ENCODE data around the gene RAD51B.
A peak's percentile ranks its signal among the peaks of the same experiment; 100 is the strongest.

The RAD51B gene

DNA sequence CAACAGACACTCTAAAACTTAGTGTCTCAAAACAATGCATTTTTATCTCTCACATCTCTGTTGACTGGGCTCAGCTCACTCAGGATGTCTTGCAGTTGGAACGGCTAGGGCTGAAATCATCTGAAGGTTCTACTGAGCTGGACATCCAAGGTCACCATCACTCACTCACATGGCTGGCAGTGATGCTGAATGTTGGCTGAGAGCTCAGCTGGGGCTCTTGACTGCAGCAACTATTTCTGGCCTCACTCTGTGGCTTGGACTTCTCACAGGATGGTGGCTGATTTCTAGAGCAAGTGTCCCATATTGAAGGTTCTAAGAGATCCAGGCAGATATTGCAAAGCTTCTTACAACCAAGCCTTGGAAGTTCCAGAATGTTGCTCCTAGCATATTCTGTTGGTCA lies 806.8 kb downstream of the RAD51B start:
- Histone ChIP-seq H3K4me3 (ENCODE audit: severe bottlenecking) (no peak overlapping the region), H3K27me3 (ENCODE audit: insufficient read depth, poor library complexity, severe bottlenecking) (no peaks in the 10 kb centered on the region), H3K27ac (ENCODE audit: poor library complexity, severe bottlenecking) (no peak overlapping the region), H3K4me1 (ENCODE audit: insufficient read depth, poor library complexity, severe bottlenecking) (no peaks in the 10 kb centered on the region), H3K9me3 (ENCODE audit: severe bottlenecking) (no peaks in the 10 kb centered on the region), H3K36me3 (ENCODE audit: low read depth) (no peaks in the 10 kb centered on the region)
- no peak for TF ChIP-seq CTCF (IDR thresholded peaks at IDR 0.05; ENCODE audit: poor library complexity, severe bottlenecking)
- DNase-seq (ENCODE audit: low spot score) = no peak
- ATAC-seq (ENCODE audit: low read depth) = no peak

DNA sequence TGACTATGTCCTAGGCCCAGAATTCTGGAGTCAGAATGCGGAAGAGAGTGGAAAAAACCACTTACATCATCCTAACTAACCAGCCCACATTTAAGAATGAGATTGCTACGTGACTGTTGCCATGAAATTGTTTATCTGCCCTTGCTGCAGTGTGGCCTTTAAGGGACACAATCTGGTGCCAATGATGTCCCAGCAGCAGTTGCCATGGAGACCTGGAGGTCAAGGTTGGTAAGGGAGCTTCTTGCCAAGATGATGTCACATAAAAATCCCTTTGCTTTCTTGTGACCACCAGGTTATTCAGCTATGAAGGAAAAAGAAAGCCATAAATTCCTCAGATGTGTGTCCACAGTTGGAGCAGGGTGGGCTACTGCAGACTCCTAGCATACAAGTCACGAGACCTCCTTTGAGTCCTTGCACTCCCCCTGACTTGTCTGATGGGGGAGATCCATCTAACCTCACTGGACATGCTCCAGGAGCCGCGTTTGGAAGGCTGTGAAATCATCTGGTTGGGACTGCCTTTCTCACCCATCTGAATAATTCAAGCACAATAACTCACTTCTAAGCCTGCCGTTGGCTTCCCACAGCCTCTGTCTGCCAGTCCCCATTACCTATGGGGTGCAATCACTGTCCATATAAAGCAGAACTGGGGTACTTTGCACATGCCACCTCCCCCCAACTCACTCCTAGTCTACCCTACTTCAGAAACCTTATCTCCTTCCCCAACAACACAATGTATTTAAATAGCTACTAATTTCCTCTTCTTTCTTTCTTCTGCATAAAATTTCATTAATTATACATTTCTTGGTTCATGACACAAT lies 807.7 kb downstream of the RAD51B start:
- no peak overlapping the region for H3K4me3 ChIP-seq (ENCODE audit: severe bottlenecking)
- no peaks in the 10 kb centered on the region for H3K36me3 ChIP-seq (ENCODE audit: low read depth)
- H3K27ac ChIP-seq (ENCODE audit: poor library complexity, severe bottlenecking) = no peak overlapping the region
- DNase-seq (ENCODE audit: low spot score) (no peak), ATAC-seq (ENCODE audit: low read depth) (no peak)
- H3K9me3 ChIP-seq (ENCODE audit: severe bottlenecking) = no peaks in the 10 kb centered on the region
- H3K27me3 ChIP-seq (ENCODE audit: insufficient read depth, poor library complexity, severe bottlenecking) = no peaks in the 10 kb centered on the region
- H3K4me1 ChIP-seq (ENCODE audit: insufficient read depth, poor library complexity, severe bottlenecking) = no peaks in the 10 kb centered on the region
- TF ChIP-seq CTCF (IDR thresholded peaks at IDR 0.05; ENCODE audit: poor library complexity, severe bottlenecking) = no peak

DNA sequence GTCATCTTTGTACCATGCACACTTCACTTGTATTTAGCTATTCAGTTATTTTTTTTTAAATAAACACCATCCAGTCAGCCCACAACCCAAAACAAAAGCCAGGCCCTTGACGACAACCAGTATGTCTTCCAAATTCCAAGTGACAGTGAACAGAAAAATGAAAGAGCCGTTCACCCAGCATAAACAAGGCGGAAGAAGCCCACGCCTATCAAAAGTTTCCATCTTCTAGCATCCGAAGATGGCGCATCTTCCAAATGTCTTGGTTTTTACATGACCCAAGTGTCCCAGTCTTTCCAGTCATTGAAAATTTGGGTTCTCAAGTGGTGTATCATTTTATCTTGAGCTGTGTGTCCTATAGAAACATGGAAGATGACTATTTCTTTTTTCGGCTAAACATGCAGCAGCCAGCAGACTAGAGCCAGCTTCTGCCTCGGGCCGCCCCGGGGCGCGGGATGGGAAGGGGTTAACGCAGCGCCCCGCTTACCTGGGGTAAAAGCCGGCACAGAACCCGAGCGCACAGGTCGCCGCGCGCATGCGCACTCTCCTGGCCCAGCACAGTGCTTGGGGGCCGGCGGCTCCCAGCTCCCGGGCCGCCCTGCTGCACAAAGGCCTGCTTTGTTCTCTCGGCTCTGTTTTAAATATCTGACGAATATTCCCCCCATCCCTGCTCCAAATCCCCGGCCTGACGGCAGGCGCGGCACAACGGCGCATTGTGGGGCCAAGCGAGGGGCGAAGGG lies 808.5 kb downstream of the RAD51B start:
- Histone ChIP-seq H3K27me3 (ENCODE audit: insufficient read depth, poor library complexity, severe bottlenecking) (no peaks in the 10 kb centered on the region), H3K36me3 (ENCODE audit: low read depth) (no peaks in the 10 kb centered on the region), H3K27ac (ENCODE audit: poor library complexity, severe bottlenecking) (no peak overlapping the region), H3K4me1 (ENCODE audit: insufficient read depth, poor library complexity, severe bottlenecking) (no peaks in the 10 kb centered on the region), H3K4me3 (ENCODE audit: severe bottlenecking) (no peak overlapping the region), H3K9me3 (ENCODE audit: severe bottlenecking) (no peaks in the 10 kb centered on the region)
- no peak for TF ChIP-seq CTCF (IDR thresholded peaks at IDR 0.05; ENCODE audit: poor library complexity, severe bottlenecking)
- ATAC-seq (ENCODE audit: low read depth) (no peak), DNase-seq (ENCODE audit: low spot score) (peak; percentile 55)

- no peak for TF ChIP-seq CTCF (IDR thresholded peaks at IDR 0.05; ENCODE audit: poor library complexity, severe bottlenecking)
- peak; percentile 61 for DNase-seq (ENCODE audit: low spot score)
- Histone ChIP-seq H3K4me1 (ENCODE audit: insufficient read depth, poor library complexity, severe bottlenecking) (no peaks in the 10 kb centered on the region), H3K9me3 (ENCODE audit: severe bottlenecking) (no peaks in the 10 kb centered on the region), H3K27ac (ENCODE audit: poor library complexity, severe bottlenecking) (no peak overlapping the region), H3K4me3 (ENCODE audit: severe bottlenecking) (no peak overlapping the region), H3K36me3 (ENCODE audit: low read depth) (no peaks in the 10 kb centered on the region), H3K27me3 (ENCODE audit: insufficient read depth, poor library complexity, severe bottlenecking) (no peaks in the 10 kb centered on the region)
- no peak for ATAC-seq (ENCODE audit: low read depth)
Observed at GRCh38 chr14:68628605-68629310, 809.2 kb downstream of the RAD51B start.

All from RWPE2 (cell line).